GM03348 (cell line): Measurements from ENCODE around the gene AKAP10.
"Not testable (repeated sequence)": the region's sequence is repeated elsewhere in the genome, so short reads cannot be mapped to it uniquely, and the experiment has no call there.

ENCODE experiments used
- DNase-seq: peaks from one replicate; pipeline ENCODE4 v3.0.0; 2012; ENCODE audit warnings: low spot score

Gene AKAP10, protein sequence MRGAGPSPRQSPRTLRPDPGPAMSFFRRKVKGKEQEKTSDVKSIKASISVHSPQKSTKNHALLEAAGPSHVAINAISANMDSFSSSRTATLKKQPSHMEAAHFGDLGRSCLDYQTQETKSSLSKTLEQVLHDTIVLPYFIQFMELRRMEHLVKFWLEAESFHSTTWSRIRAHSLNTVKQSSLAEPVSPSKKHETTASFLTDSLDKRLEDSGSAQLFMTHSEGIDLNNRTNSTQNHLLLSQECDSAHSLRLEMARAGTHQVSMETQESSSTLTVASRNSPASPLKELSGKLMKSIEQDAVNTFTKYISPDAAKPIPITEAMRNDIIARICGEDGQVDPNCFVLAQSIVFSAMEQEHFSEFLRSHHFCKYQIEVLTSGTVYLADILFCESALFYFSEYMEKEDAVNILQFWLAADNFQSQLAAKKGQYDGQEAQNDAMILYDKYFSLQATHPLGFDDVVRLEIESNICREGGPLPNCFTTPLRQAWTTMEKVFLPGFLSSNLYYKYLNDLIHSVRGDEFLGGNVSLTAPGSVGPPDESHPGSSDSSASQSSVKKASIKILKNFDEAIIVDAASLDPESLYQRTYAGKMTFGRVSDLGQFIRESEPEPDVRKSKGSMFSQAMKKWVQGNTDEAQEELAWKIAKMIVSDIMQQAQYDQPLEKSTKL

GRCh38 chr17:19977293-19978208, at the start of gene AKAP10:
Gene AKAP10 (minus strand): TSS chr17:19977828. CDS start chr17:19977679, 149 bp downstream.
- DNase-seq = peak; percentile 97

GRCh38 chr17:20026960-20027359, 49.3 kb upstream of the AKAP10 start:
- no peak for DNase-seq

GRCh38 chr17:20022701-20023100, 45.1 kb upstream of the AKAP10 start:
- no peak for DNase-seq

DNA sequence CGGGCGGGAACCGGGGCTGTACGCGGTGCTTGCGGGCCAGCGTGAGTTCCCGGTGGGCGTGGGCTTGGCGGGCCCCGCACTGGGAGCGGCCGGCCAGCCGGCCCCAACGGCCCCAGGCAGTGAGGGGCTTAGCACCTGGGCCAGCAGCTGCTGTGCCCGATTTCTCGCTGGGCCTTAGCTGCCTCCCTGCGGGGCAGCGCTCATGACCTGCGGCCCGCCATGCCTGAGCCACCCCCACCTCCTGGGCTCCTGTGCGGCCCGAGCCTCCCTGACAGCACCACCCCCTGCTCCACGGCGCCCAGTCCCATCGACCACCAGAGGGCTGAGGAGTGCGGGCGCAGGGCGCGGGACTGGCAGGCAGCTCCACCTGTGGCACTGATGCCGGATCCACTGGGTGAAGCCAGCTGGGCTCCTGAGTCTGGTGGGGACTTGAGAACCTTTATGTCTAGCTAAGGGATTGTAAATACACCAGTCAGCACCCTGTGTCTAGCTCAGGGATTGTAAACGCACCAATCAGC, 38.9 kb upstream of the AKAP10 start:
- not testable (repeated sequence) for DNase-seq

DNA sequence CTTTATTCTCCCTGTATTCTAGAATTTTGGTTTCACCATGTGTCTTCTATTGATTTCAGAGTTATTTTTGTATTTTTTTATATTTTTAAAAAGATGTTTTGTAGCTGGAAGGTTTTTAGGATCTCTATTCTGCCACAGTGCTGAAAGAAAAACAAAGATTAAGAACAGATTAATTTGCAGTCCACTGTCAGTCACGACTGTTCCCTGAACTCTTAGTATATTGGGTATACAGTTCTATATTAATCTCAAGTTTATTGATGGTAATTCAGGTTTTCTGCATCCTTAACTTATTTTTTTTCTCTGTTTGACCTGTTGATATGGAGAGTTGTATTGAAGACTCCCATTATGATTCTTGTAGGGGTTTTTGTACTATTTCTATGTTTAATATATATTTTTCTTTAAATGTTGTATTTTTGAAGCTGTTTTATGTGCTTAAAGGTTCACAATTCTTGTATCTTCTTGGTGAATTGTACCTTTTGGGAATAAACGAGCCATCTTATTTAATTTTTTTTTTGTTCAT, 34.4 kb upstream of the AKAP10 start:
- no peak for DNase-seq

GRCh38 chr17:20010936-20011335, 33.3 kb upstream of the AKAP10 start:
- DNase-seq = no peak

- DNase-seq = peak; percentile 44
Observed at GRCh38 chr17:20010099-20010863, 32.7 kb upstream of the AKAP10 start.

DNA sequence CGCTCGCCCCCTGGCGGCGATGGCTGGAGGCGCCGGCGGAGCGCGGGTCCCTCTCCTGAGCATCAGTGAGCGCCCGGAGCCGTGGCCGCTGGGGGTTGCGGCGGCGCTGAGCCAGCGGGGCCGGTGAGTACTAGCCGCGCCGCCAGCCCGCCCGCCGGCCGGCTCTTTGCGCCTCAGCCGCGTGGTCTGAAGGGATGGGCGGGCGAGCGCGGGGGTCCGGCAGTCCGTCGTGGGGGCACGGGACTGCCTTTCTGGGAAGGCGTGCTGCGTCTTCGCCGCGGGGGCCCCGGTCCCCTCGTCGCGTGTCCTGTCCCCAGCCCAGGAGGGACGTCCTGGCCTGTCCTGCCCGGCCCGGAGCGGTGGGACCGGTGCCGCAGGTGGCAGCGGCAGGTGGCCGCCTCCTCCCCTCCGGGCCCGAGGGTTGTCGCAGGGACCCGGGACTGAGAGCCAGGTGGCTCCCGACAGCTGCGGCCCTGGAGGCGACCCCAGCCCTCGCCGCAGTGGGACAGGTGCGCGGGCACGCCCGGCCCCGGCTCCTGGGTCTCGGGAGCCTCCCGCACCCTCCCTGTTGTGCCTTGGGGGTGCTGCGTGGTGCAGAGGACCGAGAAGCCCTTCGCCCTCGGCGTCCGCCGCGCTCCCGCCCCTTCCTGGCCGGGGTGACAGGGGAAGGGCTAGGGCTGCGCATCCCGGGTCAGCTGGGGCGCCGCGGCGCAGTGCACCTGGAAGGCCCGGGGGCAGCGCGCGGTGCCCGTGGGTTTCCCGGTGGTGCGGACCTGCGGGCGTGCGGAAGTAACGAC, 31.9 kb upstream of the AKAP10 start, which contains the start of gene SPECC1:
TSS of gene SPECC1 (plus strand) at position 58 of the 797 bp plus-strand sequence. CDS start 87,293 bp downstream, outside the sequence.
- peak; percentile 16 for DNase-seq

DNA sequence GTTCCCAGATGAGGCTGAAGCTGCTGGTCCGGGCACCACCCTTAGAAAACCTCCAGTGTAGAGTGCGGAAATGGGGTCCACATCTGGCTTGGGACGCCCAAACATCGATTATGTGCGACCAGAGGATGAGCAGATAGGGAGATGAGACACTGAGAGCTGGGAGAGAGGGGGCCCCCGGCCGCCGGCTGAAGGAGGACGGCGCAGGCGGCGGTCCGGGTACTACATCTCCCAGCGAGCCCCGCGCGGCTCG, 31.3 kb upstream of the AKAP10 start:
- peak; percentile 94 for DNase-seq

DNA sequence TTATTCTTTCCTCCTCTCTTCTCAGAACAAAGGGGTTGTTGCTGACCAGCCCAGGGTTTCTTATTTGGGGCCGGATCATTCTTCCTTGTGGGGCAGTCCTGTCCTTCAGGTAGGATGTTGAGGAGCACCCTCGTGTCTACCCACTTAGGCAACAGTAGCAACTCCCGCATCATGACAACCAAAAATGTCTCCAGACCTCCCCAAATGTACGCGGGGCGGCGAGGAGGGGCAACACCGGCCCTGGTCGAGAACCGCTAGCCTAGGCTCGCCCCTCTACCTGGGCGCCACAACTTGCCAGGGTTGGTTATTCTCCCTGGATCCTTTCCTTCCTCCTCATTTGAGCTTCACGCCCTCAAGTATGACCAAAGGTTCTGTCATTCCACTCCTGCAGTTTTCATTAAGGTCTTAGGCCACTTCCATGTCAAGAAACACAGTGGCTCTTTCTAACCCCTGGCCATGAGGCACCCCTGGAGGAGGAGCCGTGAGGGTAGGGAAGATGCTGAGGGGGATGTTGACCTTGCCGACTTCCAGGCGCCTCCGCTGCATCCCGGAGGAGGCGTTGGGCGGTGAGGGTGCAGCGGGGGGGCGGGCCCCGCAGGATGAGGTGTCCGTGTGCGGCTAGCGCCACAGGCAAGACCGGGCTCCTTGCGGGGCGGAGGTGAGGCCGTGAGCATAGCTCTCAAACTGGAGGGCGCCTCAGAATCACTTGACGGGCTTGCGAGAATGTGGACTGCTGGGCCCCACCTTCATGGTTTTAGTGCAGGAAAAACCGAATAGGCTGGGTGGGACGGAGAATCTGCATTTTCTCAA, 30.8 kb upstream of the AKAP10 start:
- DNase-seq = peak; percentile 41

GRCh38 chr17:19996502-19996901, 18.9 kb upstream of the AKAP10 start:
- DNase-seq = peak; percentile 12

DNA sequence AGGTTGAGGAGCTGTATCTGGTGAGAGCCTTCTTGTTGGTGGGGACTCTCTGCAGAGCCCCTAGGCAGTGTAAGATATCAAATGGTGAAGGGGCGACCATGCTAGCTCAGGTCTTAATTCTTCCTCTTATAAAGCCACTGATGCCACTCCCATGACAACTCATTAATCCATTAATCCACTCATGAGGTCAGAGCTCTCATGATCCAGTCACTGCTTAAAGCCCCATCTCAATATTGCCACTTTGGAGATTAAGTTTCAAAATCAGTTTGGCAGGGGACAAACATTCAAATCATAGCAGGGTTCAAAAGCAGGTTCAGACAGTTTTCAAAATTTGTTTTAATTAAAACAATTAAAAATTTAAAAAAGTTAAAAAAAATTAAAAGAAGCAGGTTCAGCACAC, 18.5 kb upstream of the AKAP10 start:
- no peak for DNase-seq

GRCh38 chr17:19992803-19993713, 15.4 kb upstream of the AKAP10 start:
- DNase-seq = peak; percentile 86

DNA sequence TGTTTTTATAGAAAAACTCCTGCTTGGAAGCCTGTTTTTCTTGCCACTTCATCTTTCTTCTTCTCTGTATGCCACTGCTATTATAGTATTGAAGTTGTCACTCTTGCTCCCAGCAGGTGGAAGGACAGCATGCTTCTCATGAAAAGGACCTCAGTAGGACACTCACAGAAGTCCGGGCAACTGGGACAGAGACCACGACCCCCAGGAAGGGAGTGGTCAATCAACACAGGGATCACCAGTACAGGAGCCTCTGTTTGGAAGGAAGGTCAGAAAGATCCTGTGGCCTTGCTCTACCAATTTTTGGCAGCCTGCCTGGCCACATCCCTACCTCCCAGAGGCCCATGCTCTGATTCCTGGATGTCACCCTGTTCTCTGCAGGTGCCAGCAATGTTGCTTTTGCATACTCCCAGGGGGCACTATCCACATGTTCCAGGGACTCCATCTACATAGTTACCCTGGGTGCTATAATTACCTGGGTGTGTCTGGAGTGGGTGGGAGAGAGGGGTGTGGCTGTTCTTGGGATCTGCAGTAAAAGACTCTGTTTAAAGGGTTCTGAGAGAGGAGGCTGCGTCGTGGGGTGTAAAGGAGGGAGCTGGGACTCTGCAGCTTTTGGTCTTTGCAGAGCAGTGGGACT, 13.7 kb upstream of the AKAP10 start:
- no peak for DNase-seq

GRCh38 chr17:19987897-19988296, 10.3 kb upstream of the AKAP10 start:
- DNase-seq = no peak

- no peak for DNase-seq
Observed at GRCh38 chr17:19986941-19987861, 9.6 kb upstream of the AKAP10 start.
